ENCODE data around the gene GABRR2.

Gene GABRR2

GRCh38 chr6:89290401-89291155, 24.5 kb downstream of the GABRR2 start:
- no peak for DNase-seq

- no peak for DNase-seq
Observed at GRCh38 chr6:89289710-89290109, 25.4 kb downstream of the GABRR2 start.

- no peak for DNase-seq
Observed at GRCh38 chr6:89287351-89288028, 27.6 kb downstream of the GABRR2 start.

GRCh38 chr6:89286516-89286915, 28.6 kb downstream of the GABRR2 start:
- DNase-seq: no peak

- no peak for DNase-seq
Observed at GRCh38 chr6:89284963-89285735, 29.9 kb downstream of the GABRR2 start.

GRCh38 chr6:89284081-89284480, 31.0 kb downstream of the GABRR2 start:
- no peak for DNase-seq

GRCh38 chr6:89282749-89283148, 32.4 kb downstream of the GABRR2 start:
- no peak for DNase-seq

GRCh38 chr6:89281779-89282246, 33.3 kb downstream of the GABRR2 start:
- DNase-seq: no peak

- no peak for DNase-seq
Observed at GRCh38 chr6:89278956-89279355, 36.1 kb downstream of the GABRR2 start.

GRCh38 chr6:89275900-89276299, 39.2 kb downstream of the GABRR2 start:
- DNase-seq: no peak

GRCh38 chr6:89273816-89274215, 41.3 kb downstream of the GABRR2 start:
- DNase-seq: no peak

GRCh38 chr6:89272596-89272995, 42.5 kb downstream of the GABRR2 start:
- no peak for DNase-seq

GRCh38 chr6:89270951-89271721, 44.0 kb downstream of the GABRR2 start:
- no peak for DNase-seq

GRCh38 chr6:89269981-89270380, 45.1 kb downstream of the GABRR2 start:
- no peak for DNase-seq

- no peak for DNase-seq
Observed at GRCh38 chr6:89269252-89269651, 45.8 kb downstream of the GABRR2 start.

- DNase-seq: no peak
Observed at GRCh38 chr6:89268776-89269175, 46.3 kb downstream of the GABRR2 start.

- no peak for DNase-seq
Observed at GRCh38 chr6:89267918-89268317, 47.2 kb downstream of the GABRR2 start.

GRCh38 chr6:89264296-89264695, 50.8 kb downstream of the GABRR2 start:
- DNase-seq: no peak

GRCh38 chr6:89260832-89261231, 54.3 kb downstream of the GABRR2 start:
- no peak for DNase-seq

GRCh38 chr6:89260310-89260709, 54.8 kb downstream of the GABRR2 start:
- no peak for DNase-seq

- no peak for DNase-seq
Observed at GRCh38 chr6:89258912-89259311, 56.2 kb downstream of the GABRR2 start.

- no peak for DNase-seq
Observed at GRCh38 chr6:89257781-89258180, 57.3 kb downstream of the GABRR2 start.

GRCh38 chr6:89257346-89257745, 57.8 kb downstream of the GABRR2 start:
- DNase-seq: no peak
